ENCODE measurements around the gene ABCC6.
"Not testable (repeated sequence)": the region's sequence is repeated elsewhere in the genome, so short reads cannot be mapped to it uniquely, and the experiment has no call there.

DNA sequence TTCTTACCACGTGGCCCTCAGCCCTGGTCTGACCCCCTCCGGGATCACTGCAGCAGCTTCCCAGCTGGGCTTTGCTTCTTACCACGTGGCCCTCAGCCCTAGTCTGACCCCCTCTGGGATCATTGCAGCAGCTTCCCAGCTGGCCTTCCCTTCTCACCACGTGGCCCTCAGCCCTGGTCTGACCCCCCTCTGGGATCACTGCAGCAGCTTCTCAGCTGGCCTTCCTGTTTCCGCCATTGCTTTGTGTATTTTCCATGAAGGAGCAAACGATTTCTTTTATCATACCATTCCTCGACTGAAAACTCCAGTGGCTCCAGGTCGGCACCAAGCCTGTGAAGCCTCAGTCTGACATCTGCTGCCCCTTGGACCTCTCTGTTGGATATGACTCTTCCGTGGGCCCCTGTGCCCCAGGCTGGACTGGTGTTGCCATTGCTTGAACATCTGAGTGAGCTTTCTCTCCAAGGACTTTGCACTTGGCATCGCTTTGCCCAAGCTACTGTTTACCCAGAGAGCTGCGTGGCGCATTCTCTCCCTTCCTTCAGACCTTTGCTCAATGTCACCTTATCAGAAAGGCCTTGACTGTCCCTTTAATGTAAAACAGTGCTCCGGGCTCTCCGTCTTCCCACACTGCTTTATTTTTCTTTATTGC lies 49.4 kb upstream of the ABCC6 start:
- TF ChIP-seq, protein P1, sequence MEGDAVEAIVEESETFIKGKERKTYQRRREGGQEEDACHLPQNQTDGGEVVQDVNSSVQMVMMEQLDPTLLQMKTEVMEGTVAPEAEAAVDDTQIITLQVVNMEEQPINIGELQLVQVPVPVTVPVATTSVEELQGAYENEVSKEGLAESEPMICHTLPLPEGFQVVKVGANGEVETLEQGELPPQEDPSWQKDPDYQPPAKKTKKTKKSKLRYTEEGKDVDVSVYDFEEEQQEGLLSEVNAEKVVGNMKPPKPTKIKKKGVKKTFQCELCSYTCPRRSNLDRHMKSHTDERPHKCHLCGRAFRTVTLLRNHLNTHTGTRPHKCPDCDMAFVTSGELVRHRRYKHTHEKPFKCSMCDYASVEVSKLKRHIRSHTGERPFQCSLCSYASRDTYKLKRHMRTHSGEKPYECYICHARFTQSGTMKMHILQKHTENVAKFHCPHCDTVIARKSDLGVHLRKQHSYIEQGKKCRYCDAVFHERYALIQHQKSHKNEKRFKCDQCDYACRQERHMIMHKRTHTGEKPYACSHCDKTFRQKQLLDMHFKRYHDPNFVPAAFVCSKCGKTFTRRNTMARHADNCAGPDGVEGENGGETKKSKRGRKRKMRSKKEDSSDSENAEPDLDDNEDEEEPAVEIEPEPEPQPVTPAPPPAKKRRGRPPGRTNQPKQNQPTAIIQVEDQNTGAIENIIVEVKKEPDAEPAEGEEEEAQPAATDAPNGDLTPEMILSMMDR (IDR thresholded peaks at IDR 0.05): not testable (repeated sequence)
- not testable (repeated sequence) for TF ChIP-seq EP300, POLR2A (IDR thresholded peaks at IDR 0.05)
